ENCODE data around the gene MAP2K7.
"Not testable (repeated sequence)": the region's sequence is repeated elsewhere in the genome, so short reads cannot be mapped to it uniquely, and the experiment has no call there.

Gene MAP2K7

DNA sequence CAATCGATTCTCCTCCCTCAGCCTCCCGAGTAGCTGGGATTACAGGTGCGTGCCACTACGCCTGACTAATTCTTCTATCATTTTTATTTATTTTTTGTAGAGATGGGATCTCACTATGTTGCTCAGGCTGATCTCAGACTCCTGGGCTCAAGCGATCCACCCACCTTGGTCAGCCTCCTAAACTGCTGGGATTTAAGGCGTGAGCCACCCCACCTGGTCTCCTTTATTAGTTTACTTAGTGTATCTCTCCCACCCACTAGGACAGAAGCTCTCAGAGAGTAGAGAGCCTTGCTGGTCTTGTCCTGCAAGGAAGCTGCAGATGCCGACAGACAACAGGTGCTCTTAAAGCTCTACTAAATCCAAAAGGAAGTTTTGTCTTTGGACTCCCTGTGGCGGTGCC lies 17.9 kb upstream of the MAP2K7 start:
- no peak for DNase-seq

GRCh38 chr19:7887408-7888144 lies 16.1 kb upstream of the MAP2K7 start:
- DNase-seq = no peak

- no peak for DNase-seq
These were observed 15.4 kb upstream of the MAP2K7 start, which contains the start of gene LRRC8E for GRCh38 chr19:7888145-7888825. LRRC8E (plus strand) TSS chr19:7888510; CDS start chr19:7895604, 7,094 bp downstream.

DNA sequence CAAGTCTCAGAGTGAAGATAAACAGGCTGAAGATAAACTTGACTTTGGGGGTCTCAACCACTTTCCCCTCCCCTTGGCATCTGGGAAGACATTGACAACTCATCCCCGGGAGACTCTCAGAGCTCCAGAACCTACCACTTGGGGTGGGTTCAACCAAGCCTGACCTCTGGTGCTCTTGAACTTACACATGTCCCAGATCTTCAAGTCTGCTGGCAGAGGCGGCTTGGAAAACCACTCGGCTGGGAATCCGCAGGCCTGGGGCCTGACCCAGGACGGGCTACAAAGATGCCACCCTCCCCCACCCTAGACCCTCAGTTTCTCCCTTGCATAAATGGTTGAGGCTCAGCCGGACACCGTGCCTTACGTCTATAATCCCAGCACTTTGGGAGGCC lies 14.9 kb upstream of the MAP2K7 start:
- DNase-seq = no peak

DNA sequence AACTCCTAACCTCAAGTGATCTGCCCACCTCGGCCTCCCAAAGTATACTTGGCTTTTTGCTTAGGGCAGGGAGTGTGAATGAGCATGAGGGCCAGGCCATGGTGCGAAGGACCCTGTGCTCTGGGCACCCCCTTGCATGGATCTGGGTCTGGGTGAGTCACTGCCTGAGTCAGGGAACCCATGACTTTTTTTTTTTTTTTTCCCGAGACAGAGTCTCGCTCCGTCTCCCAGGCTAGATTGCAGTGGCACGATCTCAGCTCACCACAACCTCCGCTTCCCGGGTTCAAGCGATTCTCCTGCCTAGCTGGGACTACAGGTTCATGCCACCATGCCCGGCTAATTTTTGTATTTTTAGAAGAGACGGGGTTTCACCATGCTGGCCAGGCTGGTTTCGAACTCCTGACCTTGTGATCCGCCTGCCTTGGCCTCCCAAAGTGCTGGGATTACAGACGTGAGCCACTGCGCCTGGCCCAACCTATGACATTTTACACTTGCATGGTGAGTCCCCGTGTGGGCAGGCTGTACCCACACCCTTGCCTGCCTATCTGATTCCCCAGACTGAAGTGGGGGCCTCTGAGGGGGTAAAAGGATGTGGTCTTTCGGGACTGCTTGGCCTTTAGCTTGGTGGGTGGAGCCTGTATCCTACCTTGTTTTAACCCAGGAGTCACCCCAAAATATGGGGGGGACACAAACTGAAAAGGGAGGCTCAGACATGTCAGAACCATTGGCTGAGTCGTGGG lies 10.1 kb upstream of the MAP2K7 start:
- not testable (repeated sequence) for DNase-seq

DNA sequence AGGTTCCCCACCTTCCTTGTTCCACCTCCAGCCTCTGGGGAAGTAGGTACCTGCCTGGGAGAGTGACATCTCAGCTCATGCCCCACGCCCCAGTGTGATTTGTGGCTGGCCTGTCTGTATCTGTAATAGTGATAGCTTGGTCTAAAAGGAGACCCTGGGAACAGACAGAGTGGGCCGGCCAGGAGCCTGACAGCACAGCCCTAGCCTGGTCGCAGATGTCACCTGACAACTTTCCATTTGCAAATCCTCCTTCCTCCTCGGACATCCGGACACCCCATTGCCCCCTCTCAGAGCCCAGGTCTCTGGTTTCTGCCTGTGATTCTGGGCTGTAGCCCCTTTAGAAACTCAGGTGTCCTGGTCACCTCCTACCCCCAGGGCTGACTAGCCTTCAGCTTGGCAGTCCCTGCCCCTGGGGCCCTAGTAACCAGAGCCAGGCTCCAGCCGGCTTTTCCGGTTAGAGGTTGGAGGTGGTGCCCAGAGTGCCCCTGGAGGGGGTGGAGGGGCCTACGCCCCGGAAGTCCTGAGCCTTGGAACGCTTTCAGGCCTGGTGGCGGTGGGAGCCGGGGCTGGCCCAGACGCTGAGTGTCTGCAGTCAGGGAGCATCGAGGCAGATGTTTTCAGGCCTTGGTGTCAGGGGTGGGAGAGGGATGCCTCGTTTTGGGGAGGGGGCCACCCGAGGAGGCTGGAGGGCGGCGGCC lies 8.9 kb upstream of the MAP2K7 start:
- DNase-seq = no peak

DNA sequence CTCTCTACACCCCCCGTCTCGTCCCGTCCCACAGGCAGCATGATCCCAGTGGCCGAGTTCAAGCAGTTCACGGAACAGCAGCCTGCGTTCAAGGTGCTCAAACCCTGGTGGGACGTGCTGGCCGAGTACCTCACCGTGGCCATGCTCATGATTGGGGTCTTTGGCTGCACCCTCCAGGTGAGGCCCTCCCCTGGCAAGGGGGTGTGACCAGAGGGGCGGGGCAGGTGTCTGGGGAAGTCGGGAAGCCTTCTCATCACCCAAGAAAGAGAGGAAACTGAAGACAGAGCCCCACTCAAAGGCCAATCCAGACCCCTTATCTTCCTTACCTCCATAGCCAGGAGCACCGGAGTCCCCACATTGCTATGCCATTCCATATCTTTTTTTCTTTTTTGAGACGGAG lies 8.1 kb upstream of the MAP2K7 start:
- DNase-seq = no peak

DNA sequence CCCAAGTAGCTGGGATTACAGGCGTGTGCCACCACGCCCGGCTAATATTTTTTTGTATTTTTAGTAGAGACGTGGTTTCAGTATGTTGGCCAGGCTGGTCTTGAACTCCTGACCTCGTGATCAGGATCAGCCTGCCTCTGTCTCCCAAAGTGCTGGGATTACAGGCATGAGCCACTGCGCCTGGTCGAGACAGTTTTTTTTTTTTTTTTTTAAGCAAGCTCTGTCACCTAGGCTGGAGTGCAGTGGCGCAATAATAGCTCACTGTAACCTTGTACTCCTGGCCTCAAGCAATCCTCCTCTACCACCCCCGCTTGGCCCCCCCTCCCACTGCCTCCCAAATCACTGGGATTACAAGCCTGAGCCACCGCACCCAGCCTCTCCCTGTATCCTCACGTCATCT lies 6.4 kb upstream of the MAP2K7 start:
- DNase-seq = no peak

GRCh38 chr19:7898967-7899366 lies 4.7 kb upstream of the MAP2K7 start:
- no peak for DNase-seq

DNA sequence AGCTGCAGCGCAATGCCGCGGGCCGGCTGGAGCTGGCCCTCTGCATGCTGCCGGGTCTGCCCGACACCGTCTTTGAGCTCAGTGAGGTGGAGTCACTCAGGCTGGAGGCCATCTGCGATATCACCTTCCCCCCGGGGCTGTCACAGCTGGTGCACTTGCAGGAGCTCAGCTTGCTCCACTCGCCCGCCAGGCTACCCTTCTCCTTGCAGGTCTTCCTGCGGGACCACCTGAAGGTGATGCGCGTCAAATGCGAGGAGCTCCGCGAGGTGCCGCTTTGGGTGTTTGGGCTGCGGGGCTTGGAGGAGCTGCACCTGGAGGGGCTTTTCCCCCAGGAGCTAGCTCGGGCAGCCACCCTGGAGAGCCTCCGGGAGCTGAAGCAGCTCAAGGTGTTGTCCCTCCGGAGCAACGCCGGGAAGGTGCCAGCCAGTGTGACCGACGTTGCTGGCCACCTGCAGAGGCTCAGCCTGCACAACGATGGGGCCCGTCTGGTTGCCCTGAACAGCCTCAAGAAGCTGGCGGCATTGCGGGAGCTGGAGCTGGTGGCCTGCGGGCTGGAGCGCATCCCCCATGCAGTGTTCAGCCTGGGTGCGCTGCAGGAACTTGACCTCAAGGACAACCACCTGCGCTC lies 3.8 kb upstream of the MAP2K7 start:
- no peak for DNase-seq

DNA sequence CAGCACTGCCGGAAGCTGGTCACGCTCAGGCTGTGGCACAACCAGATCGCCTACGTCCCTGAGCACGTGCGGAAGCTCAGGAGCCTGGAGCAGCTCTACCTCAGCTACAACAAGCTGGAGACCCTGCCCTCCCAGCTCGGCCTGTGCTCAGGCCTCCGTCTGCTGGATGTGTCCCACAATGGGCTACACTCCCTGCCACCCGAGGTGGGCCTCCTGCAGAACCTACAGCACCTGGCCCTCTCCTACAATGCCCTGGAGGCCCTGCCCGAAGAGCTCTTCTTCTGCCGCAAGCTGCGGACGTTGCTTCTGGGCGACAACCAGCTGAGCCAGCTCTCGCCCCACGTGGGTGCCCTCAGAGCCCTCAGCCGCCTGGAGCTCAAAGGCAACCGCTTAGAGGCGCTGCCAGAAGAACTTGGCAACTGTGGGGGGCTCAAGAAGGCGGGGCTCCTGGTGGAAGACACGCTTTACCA lies 3.2 kb upstream of the MAP2K7 start:
- no peak for DNase-seq

DNA sequence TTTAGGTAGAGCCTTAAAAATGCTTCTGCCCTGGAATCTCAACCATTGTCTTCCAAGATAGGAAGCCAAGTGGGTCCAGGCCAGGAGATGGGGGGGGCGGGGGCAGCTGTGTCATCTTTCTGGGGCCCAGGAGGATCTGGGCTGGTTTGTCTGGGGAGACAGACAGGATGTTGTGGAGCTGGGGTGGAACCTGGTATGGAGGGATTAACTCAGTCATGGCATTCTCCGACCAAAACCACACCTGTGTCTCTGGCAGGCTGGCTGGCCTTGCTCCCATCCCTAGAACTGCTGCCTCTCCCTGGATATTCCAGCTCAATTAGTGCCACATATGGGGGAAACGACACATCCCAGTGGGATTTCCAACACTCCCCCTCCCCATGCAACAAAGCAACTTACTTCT lies 2.7 kb upstream of the MAP2K7 start:
- no peak for DNase-seq

DNA sequence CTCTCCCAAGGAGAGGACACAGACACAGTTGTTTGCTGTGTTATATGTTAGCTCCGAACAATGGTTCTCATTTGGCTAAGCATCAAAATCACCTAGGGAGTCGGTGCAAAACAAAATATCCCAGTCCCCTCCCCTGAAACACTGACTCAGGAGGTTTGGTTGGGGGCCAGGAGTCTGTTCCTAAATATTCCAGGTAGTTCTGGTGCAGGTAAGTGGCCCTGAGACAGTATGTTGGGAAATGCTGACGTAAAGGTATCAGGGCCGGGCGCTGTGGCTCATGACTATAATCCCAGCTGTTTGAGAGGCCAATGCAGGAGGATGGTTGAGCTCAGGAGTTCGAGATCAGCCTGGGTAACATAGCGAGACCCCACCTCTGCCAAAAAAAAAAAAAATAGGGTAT lies 2.3 kb upstream of the MAP2K7 start:
- no peak for DNase-seq

GRCh38 chr19:7902796-7903243 lies 857 bp upstream of the MAP2K7 start:
- DNase-seq = no peak

DNA sequence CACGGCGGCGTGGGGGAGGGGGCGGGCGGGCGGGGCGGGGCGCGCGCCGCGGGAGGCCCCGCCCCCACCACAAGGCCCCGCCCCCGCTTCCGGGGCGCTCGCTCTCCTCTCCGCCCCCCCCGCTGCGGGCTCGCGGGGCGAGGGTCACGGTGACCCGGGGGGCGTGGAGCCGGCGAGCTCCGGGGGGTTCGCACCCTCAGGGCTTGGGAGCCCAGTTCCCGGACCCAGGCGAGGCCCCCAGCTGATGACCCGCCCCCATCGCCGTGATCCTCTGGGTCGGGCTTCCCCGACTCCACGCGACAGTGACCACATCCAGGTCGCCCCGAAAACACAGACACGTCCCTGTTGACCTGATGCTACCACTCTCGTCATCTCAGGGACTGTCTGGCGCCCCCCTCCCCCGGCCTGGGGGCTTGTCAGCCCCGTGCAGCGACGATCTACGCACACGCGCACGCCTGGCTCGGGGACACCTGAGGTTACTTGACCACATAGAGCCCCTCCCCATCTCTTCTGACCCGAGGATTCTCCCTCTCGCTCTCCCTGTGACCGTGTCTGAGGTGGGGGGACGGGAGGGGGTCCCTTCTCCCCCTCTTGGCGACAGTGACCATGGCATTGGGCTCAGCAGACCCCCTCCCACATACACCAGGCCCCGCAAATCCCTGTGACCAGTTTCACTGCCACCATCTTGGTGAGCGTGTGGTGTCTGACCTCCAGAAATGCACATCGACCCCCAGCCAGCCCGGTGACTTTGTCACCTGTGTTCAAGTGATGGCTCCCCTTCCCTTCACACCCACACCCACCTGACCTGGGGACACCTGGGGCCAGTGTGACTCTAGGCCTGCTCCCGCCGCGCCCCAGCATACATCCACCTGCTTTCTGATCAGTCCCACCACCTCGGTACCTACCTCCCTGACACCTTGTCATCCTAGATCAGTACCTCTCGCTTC lies 670 bp downstream of the MAP2K7 start:
- DNase-seq = no peak

GRCh38 chr19:7905268-7905667 lies 1.6 kb downstream of the MAP2K7 start:
- no peak for DNase-seq

DNA sequence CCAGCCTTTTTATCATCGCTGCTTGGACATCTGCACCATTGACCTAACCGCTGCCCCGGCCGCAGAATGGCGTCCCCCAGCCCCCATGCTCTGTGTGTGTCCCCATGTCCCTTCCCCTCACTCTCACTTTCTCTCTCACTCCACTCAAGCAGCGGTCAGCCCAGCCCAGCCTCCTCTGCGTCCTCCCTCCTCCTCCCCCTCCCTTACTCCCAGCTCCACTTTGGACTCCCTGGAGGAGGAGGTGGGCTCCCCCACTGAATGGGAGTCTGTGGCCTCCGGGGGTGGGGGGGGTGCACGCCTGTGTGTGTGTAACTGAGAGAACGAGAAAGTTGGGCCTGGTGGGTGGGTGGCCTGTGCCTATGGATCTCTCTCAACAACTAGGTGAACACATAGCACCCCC lies 2.2 kb downstream of the MAP2K7 start:
- no peak for DNase-seq

DNA sequence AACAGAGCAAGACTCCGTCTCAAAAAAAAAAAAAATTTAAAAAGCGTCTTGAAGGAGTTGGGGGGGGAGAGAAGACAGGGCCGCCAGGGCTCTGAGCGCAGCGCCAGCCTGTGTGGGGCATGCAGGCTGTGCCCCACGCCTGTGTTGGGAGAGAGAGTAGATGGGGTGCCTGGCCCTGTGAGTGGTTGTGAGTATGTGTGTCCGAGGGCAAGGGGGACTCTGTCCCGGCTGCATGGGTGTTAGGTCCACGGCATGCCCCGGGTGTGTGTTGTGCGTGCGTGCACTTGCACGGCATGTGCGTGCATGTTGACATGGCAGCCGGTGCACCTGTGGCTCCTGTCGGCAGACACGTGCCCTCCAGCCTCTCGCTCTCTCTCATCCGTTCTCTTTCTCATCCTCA lies 3.4 kb downstream of the MAP2K7 start:
- DNase-seq = no peak

- no peak for DNase-seq
These were observed 3.9 kb downstream of the MAP2K7 start for GRCh38 chr19:7907544-7907943.

DNA sequence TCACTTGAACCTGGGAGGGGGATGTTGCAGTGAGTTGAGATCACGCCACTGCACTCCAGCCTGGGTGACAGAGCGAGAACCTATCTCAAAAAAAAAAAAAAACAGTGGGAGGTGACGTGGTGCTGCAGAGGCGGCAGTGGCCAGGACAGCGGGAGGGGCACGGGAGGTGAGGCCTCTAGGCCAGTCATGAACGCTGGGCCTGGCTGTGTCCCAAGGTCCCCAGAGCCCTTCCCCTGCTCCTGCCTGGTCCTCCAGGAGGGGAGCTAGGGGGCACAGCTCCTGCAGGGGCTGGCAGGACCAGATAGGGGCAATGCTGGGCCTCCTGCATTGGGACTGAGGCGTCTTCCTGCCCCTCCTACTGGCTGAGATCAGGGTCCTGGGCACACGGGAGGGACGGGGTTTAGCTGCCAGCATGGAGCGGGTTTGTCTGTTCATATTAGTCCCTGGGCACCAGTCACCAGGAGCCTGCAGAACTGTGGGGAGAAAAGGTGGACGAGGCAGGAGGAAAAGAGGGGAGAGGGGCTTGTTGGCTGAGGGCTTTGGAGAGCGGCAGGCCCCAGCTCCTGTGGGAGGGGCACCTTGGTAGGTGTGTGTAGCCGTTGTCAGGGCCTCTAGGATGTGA lies 4.5 kb downstream of the MAP2K7 start:
- no peak for DNase-seq

Data from NCI-H2029 treated with DMSO at 0.1 percent for 48 hours (cell line).